Measurements from ENCODE around the gene PRKCE. TPM values are rescaled to one million over a fixed set of nuclear protein-coding genes. Genes with fewer than 3 reads are reported as not detected.

Gene PRKCE
- total and polyA plus RNA-seq, 2 experiments from 2014 or later, result 9.6 to 11.9 TPM

DNA sequence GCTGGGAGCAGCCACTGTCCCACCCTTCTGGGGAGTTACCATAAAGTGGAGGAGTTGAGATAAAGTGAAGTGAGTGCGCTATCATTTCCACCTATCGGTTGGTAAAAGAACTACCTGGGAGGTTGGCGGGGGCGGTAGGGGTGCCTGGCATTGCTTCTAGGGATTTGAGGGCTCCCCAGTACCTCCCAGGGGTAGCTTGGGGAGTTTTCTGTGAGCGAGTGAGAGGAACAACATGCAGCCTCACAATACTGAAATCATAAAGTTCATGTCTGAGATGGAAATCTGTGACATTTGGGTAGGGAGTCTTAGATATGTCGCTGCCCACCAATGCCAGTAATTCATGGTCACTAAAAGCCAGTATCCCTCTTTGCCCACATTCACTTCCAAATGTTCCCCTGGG is 68.7 kb downstream of the PRKCE start:
- H3K9me2 ChIP-seq (replicated peaks; ENCODE audit: insufficient read depth), result no peaks in the 10 kb centered on the region
- 96% methylated on average over 6 of the region's 6 CpGs for WGBS (ENCODE audit: low lambda C conversion rate, missing lambda C conversion rate)
- H3K27me3 ChIP-seq, result no peaks in the 10 kb centered on the region
- no peak overlapping the region for H3K27ac ChIP-seq
- no peak overlapping the region for H2AFZ ChIP-seq
- no peak for TF ChIP-seq EZH2 (IDR thresholded peaks at IDR 0.05; ENCODE audit: borderline replicate concordance)
- TF ChIP-seq EZH2phosphoT487 (IDR thresholded peaks at IDR 0.05; ENCODE audit: low read depth, severe bottlenecking, unreplicated experiment), result no peak
- TF ChIP-seq, protein P1, sequence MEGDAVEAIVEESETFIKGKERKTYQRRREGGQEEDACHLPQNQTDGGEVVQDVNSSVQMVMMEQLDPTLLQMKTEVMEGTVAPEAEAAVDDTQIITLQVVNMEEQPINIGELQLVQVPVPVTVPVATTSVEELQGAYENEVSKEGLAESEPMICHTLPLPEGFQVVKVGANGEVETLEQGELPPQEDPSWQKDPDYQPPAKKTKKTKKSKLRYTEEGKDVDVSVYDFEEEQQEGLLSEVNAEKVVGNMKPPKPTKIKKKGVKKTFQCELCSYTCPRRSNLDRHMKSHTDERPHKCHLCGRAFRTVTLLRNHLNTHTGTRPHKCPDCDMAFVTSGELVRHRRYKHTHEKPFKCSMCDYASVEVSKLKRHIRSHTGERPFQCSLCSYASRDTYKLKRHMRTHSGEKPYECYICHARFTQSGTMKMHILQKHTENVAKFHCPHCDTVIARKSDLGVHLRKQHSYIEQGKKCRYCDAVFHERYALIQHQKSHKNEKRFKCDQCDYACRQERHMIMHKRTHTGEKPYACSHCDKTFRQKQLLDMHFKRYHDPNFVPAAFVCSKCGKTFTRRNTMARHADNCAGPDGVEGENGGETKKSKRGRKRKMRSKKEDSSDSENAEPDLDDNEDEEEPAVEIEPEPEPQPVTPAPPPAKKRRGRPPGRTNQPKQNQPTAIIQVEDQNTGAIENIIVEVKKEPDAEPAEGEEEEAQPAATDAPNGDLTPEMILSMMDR (IDR thresholded peaks at IDR 0.05; ENCODE audit: poor library complexity), result no peak
- no peaks in the 10 kb centered on the region for H3K36me3 ChIP-seq (replicated peaks; ENCODE audit: insufficient read depth, low read depth)
- no peak overlapping the region for H3K4me3 ChIP-seq
- H4K20me1 ChIP-seq (ENCODE audit: insufficient read depth, poor library complexity, severe bottlenecking), result no peaks in the 10 kb centered on the region
- no peak for DNase-seq (ENCODE audit: low spot score)
- no peaks in the 10 kb centered on the region for H3K4me1 ChIP-seq (ENCODE audit: insufficient read depth)
- H3K79me2 ChIP-seq, result no peaks in the 10 kb centered on the region
- H3K4me2 ChIP-seq, result no peak overlapping the region
- H3K9me3 ChIP-seq (ENCODE audit: low read depth), result no peaks in the 10 kb centered on the region

DNA sequence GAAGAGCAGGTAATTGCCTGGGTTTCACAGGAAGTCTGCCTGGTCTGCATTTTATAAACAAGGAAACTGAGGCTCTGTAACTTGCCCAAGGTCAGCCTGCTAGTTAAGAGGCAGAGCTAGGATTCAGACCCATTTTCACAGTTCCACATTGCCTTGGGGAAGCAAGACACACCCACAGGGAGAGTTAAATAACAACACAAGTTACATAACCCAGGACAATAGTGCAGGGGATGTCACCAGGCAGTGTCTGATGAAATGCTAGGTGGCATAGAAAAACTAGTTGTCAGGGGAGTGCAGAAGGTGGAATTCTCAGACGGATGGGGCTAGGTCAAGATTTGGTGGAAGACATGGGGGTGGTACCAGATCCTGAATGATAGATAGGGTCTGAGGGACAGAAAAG is 69.7 kb downstream of the PRKCE start:
- Histone ChIP-seq H4K20me1 (ENCODE audit: insufficient read depth, poor library complexity, severe bottlenecking) (no peaks in the 10 kb centered on the region), H3K79me2 (no peaks in the 10 kb centered on the region), H3K27me3 (no peaks in the 10 kb centered on the region), H3K36me3 (replicated peaks; ENCODE audit: insufficient read depth, low read depth) (no peaks in the 10 kb centered on the region), H3K4me1 (ENCODE audit: insufficient read depth) (no peaks in the 10 kb centered on the region), H2AFZ (no peak overlapping the region), H3K27ac (no peak overlapping the region), H3K9me2 (replicated peaks; ENCODE audit: insufficient read depth) (no peaks in the 10 kb centered on the region), H3K9me3 (ENCODE audit: low read depth) (no peaks in the 10 kb centered on the region), H3K4me2 (no peak overlapping the region), H3K4me3 (no peak overlapping the region)
- DNase-seq (ENCODE audit: low spot score), result no peak
- 90% methylated on average over 1 of the region's 1 CpG for WGBS (ENCODE audit: low lambda C conversion rate, missing lambda C conversion rate)
- TF ChIP-seq EZH2 (IDR thresholded peaks at IDR 0.05; ENCODE audit: borderline replicate concordance) (no peak), EZH2phosphoT487 (IDR thresholded peaks at IDR 0.05; ENCODE audit: low read depth, severe bottlenecking, unreplicated experiment) (no peak)
- TF ChIP-seq, protein P1 (IDR thresholded peaks at IDR 0.05; ENCODE audit: poor library complexity), result no peak

GRCh38 chr2:45722477-45722876 is 71.0 kb downstream of the PRKCE start:
- Histone ChIP-seq H3K4me1 (ENCODE audit: insufficient read depth) (no peaks in the 10 kb centered on the region), H2AFZ (no peak overlapping the region), H3K79me2 (no peaks in the 10 kb centered on the region), H3K27ac (no peak overlapping the region), H3K9me3 (ENCODE audit: low read depth) (no peaks in the 10 kb centered on the region), H4K20me1 (ENCODE audit: insufficient read depth, poor library complexity, severe bottlenecking) (no peaks in the 10 kb centered on the region), H3K27me3 (no peaks in the 10 kb centered on the region), H3K4me3 (no peak overlapping the region), H3K36me3 (replicated peaks; ENCODE audit: insufficient read depth, low read depth) (no peaks in the 10 kb centered on the region), H3K9me2 (replicated peaks; ENCODE audit: insufficient read depth) (no peaks in the 10 kb centered on the region), H3K4me2 (no peak overlapping the region)
- TF ChIP-seq EZH2 (IDR thresholded peaks at IDR 0.05; ENCODE audit: borderline replicate concordance) (no peak), EZH2phosphoT487 (IDR thresholded peaks at IDR 0.05; ENCODE audit: low read depth, severe bottlenecking, unreplicated experiment) (no peak)
- TF ChIP-seq, protein P1 (IDR thresholded peaks at IDR 0.05; ENCODE audit: poor library complexity), result no peak
- WGBS (ENCODE audit: low lambda C conversion rate, missing lambda C conversion rate), result 89% methylated on average over 5 of the region's 5 CpGs
- no peak for DNase-seq (ENCODE audit: low spot score)

GRCh38 chr2:45723857-45724256 is 72.4 kb downstream of the PRKCE start:
- Histone ChIP-seq H3K27me3 (no peaks in the 10 kb centered on the region), H4K20me1 (ENCODE audit: insufficient read depth, poor library complexity, severe bottlenecking) (no peaks in the 10 kb centered on the region), H3K27ac (no peak overlapping the region), H3K4me3 (no peak overlapping the region), H3K36me3 (replicated peaks; ENCODE audit: insufficient read depth, low read depth) (no peaks in the 10 kb centered on the region), H3K9me3 (ENCODE audit: low read depth) (no peaks in the 10 kb centered on the region), H3K79me2 (no peaks in the 10 kb centered on the region), H3K4me2 (no peak overlapping the region), H3K9me2 (replicated peaks; ENCODE audit: insufficient read depth) (no peaks in the 10 kb centered on the region), H3K4me1 (ENCODE audit: insufficient read depth) (no peaks in the 10 kb centered on the region), H2AFZ (no peak overlapping the region)
- DNase-seq (ENCODE audit: low spot score), result no peak
- WGBS (ENCODE audit: low lambda C conversion rate, missing lambda C conversion rate), result 96% methylated on average over 2 of the region's 2 CpGs
- TF ChIP-seq EZH2phosphoT487 (IDR thresholded peaks at IDR 0.05; ENCODE audit: low read depth, severe bottlenecking, unreplicated experiment) (no peak), EZH2 (IDR thresholded peaks at IDR 0.05; ENCODE audit: borderline replicate concordance) (no peak)
- TF ChIP-seq, protein P1 (IDR thresholded peaks at IDR 0.05; ENCODE audit: poor library complexity), result no peak
